GM23338 (cell line): ENCODE measurements around the gene SMIM10. TPM values are rescaled to one million over a fixed set of nuclear protein-coding genes. Genes with fewer than 3 reads are reported as not detected.

Source experiments
- ATAC-seq: fragments of 200-7000 bp; cut with Tn5 transposase; 3 replicates; pipeline ENCODE4 v1.9.1; 2020
- DNase-seq: peaks from one replicate; pipeline ENCODE4 v3.0.0-alpha.2; 2015; ENCODE audit warnings: low spot score
- H2AFZ ChIP-seq: fragments of 200-600 bp; sonication (generic); 2 replicates; pipeline ENCODE4 v1.8.0; 2016; ENCODE audit warnings: antibody characterized with exemption, mild to moderate bottlenecking, moderate library complexity
- H3F3A ChIP-seq: fragments of 200-600 bp; sonication (generic); replicated peaks from 2 replicates; pipeline ENCODE4 v1.8.0; 2017; ENCODE audit warnings: antibody characterized with exemption, mixed run types, low read depth
- H3K27ac ChIP-seq: fragments of 200-600 bp; sonication (generic); 2 replicates; pipeline ENCODE4 v1.6.1; 2016; ENCODE audit warnings: low read depth
- H3K27me3 ChIP-seq: fragments of 200-600 bp; sonication (generic); 2 replicates; pipeline ENCODE4 v1.8.0; 2016; ENCODE audit warnings: mild to moderate bottlenecking, mixed run types, moderate library complexity; ENCODE audit not compliant: insufficient read depth
- H3K36me3 ChIP-seq: fragments of 200-600 bp; sonication (generic); 2 replicates; pipeline ENCODE4 v1.8.0; 2016; ENCODE audit warnings: mild to moderate bottlenecking; ENCODE audit not compliant: insufficient read depth
- H3K4me1 ChIP-seq: fragments of 200-600 bp; sonication (generic); 2 replicates; pipeline ENCODE4 v1.8.0; 2016; ENCODE audit warnings: mild to moderate bottlenecking, moderate library complexity; ENCODE audit not compliant: insufficient read depth
- H3K4me2 ChIP-seq: fragments of 200-600 bp; sonication (generic); 2 replicates; pipeline ENCODE4 v1.7.1; 2017; ENCODE audit warnings: mixed run types
- H3K4me3 ChIP-seq: fragments of 200-600 bp; sonication (generic); 2 replicates; pipeline ENCODE4 v1.6.1; 2016; ENCODE audit warnings: mixed run types
- H3K79me2 ChIP-seq: fragments of 200-600 bp; sonication (generic); replicated peaks from 2 replicates; pipeline ENCODE4 v1.8.0; 2017; ENCODE audit warnings: mild to moderate bottlenecking; ENCODE audit not compliant: insufficient read depth
- H3K9me2 ChIP-seq: fragments of 200-600 bp; sonication (generic); 2 replicates; pipeline ENCODE4 v1.8.0; 2017; ENCODE audit not compliant: insufficient read depth
- H4K20me1 ChIP-seq: fragments of 200-600 bp; sonication (generic); replicated peaks from 2 replicates; pipeline ENCODE4 v1.8.0; 2017; ENCODE audit warnings: mild to moderate bottlenecking; ENCODE audit not compliant: insufficient read depth
- H3K27ac Mint-ChIP-seq: 2 replicates; pipeline ENCODE4 v1.8.0; 2020; ENCODE audit warnings: inconsistent platforms, mild to moderate bottlenecking, moderate library complexity, mixed read lengths
- H3K27me3 Mint-ChIP-seq: 3 replicates; pipeline ENCODE4 v1.8.0; 2022; ENCODE audit warnings: low read depth, mild to moderate bottlenecking, moderate library complexity, mixed read lengths, inconsistent platforms; ENCODE audit not compliant: insufficient read depth, poor library complexity
- H3K36me3 Mint-ChIP-seq: 3 replicates; pipeline ENCODE4 v1.8.0; 2021; ENCODE audit warnings: low read depth, mild to moderate bottlenecking, inconsistent platforms, moderate library complexity, mixed read lengths
- H3K4me1 Mint-ChIP-seq: 3 replicates; pipeline ENCODE4 v1.8.0; 2020; ENCODE audit warnings: mild to moderate bottlenecking, inconsistent platforms, mixed read lengths
- H3K4me3 Mint-ChIP-seq: 3 replicates; pipeline ENCODE4 v1.8.0; 2021; ENCODE audit warnings: moderate library complexity, mild to moderate bottlenecking, inconsistent platforms, mixed read lengths
- H3K9me3 Mint-ChIP-seq: 3 replicates; pipeline ENCODE4 v1.8.0; 2020; ENCODE audit warnings: moderate library complexity, mild to moderate bottlenecking, inconsistent platforms, mixed read lengths
- CREB1 ChIP-seq: fragments of 250-450 bp; sonication (Bioruptor Pico); IDR thresholded peaks from 2 replicates; pipeline ENCODE4 v1.5.0; 2020; ENCODE audit warnings: low read depth, mild to moderate bottlenecking, moderate library complexity
- EZH2 ChIP-seq: fragments of 200-600 bp; sonication (generic); IDR thresholded peaks from one replicate; pipeline ENCODE4 v1.8.0; 2017; ENCODE audit warnings: antibody characterized with exemption, mild to moderate bottlenecking, low read depth; ENCODE audit not compliant: unreplicated experiment
- EZH2phosphoT487 ChIP-seq: fragments of 200-600 bp; sonication (generic); IDR thresholded peaks from one replicate; pipeline ENCODE4 v1.8.1; 2018; ENCODE audit warnings: antibody characterized with exemption; ENCODE audit not compliant: unreplicated experiment
- NANOG ChIP-seq: IDR thresholded peaks from 2 replicates; pipeline ENCODE4 v1.6.1; 2016; ENCODE audit warnings: antibody characterized with exemption, borderline replicate concordance
- POLR2AphosphoS5 ChIP-seq: IDR thresholded peaks from 2 replicates; pipeline ENCODE4 v1.6.1; 2016; ENCODE audit warnings: antibody characterized with exemption, low read depth
- STAT1 ChIP-seq: IDR thresholded peaks from one replicate; pipeline ENCODE4 v1.6.1; 2016; ENCODE audit warnings: antibody characterized with exemption; ENCODE audit not compliant: unreplicated experiment
- ZNF331 ChIP-seq: fragments of 250-450 bp; sonication (Bioruptor Pico); IDR thresholded peaks from 2 replicates; pipeline ENCODE4 v1.5.0; 2020; ENCODE audit warnings: low read depth, mild to moderate bottlenecking, moderate library complexity
- polyA plus RNA-seq: library from polyadenylated mRNA; unstranded; fragments of >200 nt; fragmentation: Nextera tagmentation; extraction: Ambion mirVana; gene quantifications from 2 replicates; pipeline ENCODE4 v1.2.1, GENCODE V29; 2016
- total RNA-seq: library from RNA; depleted of rRNA; stranded (reverse); fragments of >200 nt; shearing (Covaris generic); gene quantifications from 2 replicates; pipeline ENCODE4 v1.2.3, GENCODE V29; 2014
- TF ChIP-seq, protein P1 (sequence below), 2 experiments: fragments of 200-600 bp in 1 of 2; sonication (generic) in 1 of 2; conservative IDR thresholded peaks; 2 replicates each; pipeline versions ENCODE4 v1.5.1 to v1.6.1; 2016 to 2017; ENCODE audit warnings: antibody characterized with exemption in 2 of 2, low read depth in 2 of 2, mild to moderate bottlenecking in 2 of 2, moderate library complexity in 1 of 2
- TF ChIP-seq, protein P2 (sequence below): fragments of 250-450 bp; sonication (Bioruptor Pico); IDR thresholded peaks from 2 replicates; pipeline ENCODE4 v1.5.0; 2020; ENCODE audit warnings: mild to moderate bottlenecking, moderate library complexity

SMIM10 gene
- total and polyA plus RNA-seq, 2 experiments from 2014 or later, result 1.7 to 4.8 TPM

DNA sequence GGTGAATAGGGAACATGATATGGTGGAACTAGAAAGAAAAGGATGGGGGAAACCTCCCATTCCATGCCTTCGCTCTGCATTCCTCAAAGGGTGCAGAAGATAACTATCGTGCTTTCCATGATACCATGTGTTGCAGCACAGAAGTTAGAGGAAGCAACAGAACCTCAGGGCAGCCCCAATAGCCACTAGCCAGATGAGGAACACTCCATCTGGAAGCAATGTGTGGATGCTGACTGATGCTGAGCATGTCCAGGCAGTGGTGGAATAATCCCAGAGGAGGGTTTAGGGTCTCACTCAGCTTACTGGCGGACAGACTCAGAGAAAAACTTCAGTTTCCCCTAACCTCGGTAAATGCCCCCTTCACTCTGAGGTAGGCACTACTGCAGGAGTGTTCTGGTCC is 7.5 kb downstream of the SMIM10 start:
- no peak overlapping the region for H3K4me3 ChIP-seq
- H3K27me3 Mint-ChIP-seq, result no peaks in the 10 kb centered on the region
- no peaks in the 10 kb centered on the region for H3K36me3 Mint-ChIP-seq
- no peak for DNase-seq
- no peaks in the 10 kb centered on the region for H3K27me3 ChIP-seq
- no peak overlapping the region for H3K4me2 ChIP-seq
- H4K20me1 ChIP-seq, result no peaks in the 10 kb centered on the region
- H3K4me1 Mint-ChIP-seq, result peaks cover 9% of the 10 kb centered on the region; the same call in 2 of the 3 replicates
- ATAC-seq, result no peak
- 0 out of 2 replicates have a peak, but pooled peaks cover under 1% of the 10 kb centered on the region for H3K4me1 ChIP-seq
- H3K79me2 ChIP-seq, result no peaks in the 10 kb centered on the region
- TF ChIP-seq, protein P1, sequence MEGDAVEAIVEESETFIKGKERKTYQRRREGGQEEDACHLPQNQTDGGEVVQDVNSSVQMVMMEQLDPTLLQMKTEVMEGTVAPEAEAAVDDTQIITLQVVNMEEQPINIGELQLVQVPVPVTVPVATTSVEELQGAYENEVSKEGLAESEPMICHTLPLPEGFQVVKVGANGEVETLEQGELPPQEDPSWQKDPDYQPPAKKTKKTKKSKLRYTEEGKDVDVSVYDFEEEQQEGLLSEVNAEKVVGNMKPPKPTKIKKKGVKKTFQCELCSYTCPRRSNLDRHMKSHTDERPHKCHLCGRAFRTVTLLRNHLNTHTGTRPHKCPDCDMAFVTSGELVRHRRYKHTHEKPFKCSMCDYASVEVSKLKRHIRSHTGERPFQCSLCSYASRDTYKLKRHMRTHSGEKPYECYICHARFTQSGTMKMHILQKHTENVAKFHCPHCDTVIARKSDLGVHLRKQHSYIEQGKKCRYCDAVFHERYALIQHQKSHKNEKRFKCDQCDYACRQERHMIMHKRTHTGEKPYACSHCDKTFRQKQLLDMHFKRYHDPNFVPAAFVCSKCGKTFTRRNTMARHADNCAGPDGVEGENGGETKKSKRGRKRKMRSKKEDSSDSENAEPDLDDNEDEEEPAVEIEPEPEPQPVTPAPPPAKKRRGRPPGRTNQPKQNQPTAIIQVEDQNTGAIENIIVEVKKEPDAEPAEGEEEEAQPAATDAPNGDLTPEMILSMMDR (conservative IDR thresholded peaks at IDR 0.05; ENCODE audit: low read depth in 2 of 2), result no peak
- TF ChIP-seq CREB1 (CRISPR knock-in tag) (no peak), NANOG (no peak), POLR2AphosphoS5 (no peak), STAT1 (no peak)
- H3K9me3 Mint-ChIP-seq, result no peaks in the 10 kb centered on the region
- H3K36me3 ChIP-seq, result no peaks in the 10 kb centered on the region
- no peaks in the 10 kb centered on the region for H3F3A ChIP-seq
- H3K4me3 Mint-ChIP-seq, result no peak overlapping the region
- no peak overlapping the region for H3K27ac Mint-ChIP-seq
- H3K27ac ChIP-seq, result no peak overlapping the region
- H2AFZ ChIP-seq, result no peak overlapping the region
- no peaks in the 10 kb centered on the region for H3K9me2 ChIP-seq

DNA sequence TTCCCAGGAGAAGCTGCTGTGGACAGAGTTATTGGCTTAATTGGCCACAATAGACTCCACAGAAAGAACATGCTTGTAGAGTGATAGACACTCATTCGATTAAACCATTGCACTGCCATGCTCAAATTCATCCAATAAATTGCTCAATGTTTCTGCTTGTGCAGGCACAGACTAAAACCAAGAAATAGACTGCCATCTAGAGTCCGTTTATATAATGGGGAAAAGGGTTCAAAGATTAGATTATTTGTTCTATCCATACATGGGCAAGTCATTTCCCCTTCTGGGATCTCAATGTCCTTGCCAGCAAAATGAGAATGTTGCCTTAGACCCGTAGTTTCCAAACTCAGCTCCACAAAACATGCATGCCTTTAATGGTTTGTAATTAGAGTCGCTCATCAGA is 8.7 kb downstream of the SMIM10 start:
- no peak overlapping the region for H3K4me2 ChIP-seq
- H3K9me2 ChIP-seq, result no peaks in the 10 kb centered on the region
- no peak overlapping the region for H3K27ac ChIP-seq
- H4K20me1 ChIP-seq, result no peaks in the 10 kb centered on the region
- Mint-ChIP-seq H3K4me3 (no peak overlapping the region), H3K36me3 (no peaks in the 10 kb centered on the region), H3K4me1 (peaks cover 9% of the 10 kb centered on the region; the same call in 2 of the 3 replicates), H3K27me3 (peaks cover 5% of the 10 kb centered on the region), H3K27ac (no peak overlapping the region), H3K9me3 (no peaks in the 10 kb centered on the region)
- no peak overlapping the region for H2AFZ ChIP-seq
- ATAC-seq, result no peak; the same call in 2 of the 3 replicates
- peak; percentile 43 for DNase-seq
- H3K27me3 ChIP-seq, result no peaks in the 10 kb centered on the region
- no peaks in the 10 kb centered on the region for H3K36me3 ChIP-seq
- no peaks in the 10 kb centered on the region for H3F3A ChIP-seq
- no peaks in the 10 kb centered on the region for H3K79me2 ChIP-seq
- H3K4me3 ChIP-seq, result no peak overlapping the region
- H3K4me1 ChIP-seq, result 0 out of 2 replicates have a peak, but pooled peaks cover 5% of the 10 kb centered on the region
- TF ChIP-seq EZH2phosphoT487 (no peak), EZH2 (no peak), ZNF331 (CRISPR knock-in tag) (no peak)
- TF ChIP-seq, protein P1 (conservative IDR thresholded peaks at IDR 0.05; ENCODE audit: low read depth in 2 of 2), result peak; percentile 51 to 53
- TF ChIP-seq, protein P2, sequence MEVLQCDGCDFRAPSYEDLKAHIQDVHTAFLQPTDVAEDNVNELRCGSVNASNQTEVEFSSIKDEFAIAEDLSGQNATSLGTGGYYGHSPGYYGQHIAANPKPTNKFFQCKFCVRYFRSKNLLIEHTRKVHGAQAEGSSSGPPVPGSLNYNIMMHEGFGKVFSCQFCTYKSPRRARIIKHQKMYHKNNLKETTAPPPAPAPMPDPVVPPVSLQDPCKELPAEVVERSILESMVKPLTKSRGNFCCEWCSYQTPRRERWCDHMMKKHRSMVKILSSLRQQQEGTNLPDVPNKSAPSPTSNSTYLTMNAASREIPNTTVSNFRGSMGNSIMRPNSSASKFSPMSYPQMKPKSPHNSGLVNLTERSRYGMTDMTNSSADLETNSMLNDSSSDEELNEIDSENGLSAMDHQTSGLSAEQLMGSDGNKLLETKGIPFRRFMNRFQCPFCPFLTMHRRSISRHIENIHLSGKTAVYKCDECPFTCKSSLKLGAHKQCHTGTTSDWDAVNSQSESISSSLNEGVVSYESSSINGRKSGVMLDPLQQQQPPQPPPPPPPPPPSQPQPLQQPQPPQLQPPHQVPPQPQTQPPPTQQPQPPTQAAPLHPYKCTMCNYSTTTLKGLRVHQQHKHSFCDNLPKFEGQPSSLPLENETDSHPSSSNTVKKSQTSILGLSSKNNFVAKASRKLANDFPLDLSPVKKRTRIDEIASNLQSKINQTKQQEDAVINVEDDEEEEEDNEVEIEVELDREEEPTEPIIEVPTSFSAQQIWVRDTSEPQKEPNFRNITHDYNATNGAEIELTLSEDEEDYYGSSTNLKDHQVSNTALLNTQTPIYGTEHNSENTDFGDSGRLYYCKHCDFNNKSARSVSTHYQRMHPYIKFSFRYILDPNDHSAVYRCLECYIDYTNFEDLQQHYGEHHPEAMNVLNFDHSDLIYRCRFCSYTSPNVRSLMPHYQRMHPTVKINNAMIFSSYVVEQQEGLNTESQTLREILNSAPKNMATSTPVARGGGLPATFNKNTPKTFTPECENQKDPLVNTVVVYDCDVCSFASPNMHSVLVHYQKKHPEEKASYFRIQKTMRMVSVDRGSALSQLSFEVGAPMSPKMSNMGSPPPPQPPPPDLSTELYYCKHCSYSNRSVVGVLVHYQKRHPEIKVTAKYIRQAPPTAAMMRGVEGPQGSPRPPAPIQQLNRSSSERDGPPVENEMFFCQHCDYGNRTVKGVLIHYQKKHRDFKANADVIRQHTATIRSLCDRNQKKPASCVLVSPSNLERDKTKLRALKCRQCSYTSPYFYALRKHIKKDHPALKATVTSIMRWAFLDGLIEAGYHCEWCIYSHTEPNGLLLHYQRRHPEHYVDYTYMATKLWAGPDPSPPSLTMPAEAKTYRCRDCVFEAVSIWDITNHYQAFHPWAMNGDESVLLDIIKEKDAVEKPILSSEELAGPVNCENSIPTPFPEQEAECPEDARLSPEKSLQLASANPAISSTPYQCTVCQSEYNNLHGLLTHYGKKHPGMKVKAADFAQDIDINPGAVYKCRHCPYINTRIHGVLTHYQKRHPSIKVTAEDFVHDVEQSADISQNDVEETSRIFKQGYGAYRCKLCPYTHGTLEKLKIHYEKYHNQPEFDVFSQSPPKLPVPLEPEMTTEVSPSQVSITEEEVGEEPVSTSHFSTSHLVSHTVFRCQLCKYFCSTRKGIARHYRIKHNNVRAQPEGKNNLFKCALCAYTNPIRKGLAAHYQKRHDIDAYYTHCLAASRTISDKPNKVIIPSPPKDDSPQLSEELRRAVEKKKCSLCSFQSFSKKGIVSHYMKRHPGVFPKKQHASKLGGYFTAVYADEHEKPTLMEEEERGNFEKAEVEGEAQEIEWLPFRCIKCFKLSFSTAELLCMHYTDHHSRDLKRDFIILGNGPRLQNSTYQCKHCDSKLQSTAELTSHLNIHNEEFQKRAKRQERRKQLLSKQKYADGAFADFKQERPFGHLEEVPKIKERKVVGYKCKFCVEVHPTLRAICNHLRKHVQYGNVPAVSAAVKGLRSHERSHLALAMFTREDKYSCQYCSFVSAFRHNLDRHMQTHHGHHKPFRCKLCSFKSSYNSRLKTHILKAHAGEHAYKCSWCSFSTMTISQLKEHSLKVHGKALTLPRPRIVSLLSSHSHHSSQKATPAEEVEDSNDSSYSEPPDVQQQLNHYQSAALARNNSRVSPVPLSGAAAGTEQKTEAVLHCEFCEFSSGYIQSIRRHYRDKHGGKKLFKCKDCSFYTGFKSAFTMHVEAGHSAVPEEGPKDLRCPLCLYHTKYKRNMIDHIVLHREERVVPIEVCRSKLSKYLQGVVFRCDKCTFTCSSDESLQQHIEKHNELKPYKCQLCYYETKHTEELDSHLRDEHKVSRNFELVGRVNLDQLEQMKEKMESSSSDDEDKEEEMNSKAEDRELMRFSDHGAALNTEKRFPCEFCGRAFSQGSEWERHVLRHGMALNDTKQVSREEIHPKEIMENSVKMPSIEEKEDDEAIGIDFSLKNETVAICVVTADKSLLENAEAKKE, result no peak
